Measurements from ENCODE around the gene KIR2DL1.
"Not testable (repeated sequence)": the region's sequence is repeated elsewhere in the genome, so short reads cannot be mapped to it uniquely, and the experiment has no call there.

Gene KIR2DL1

GRCh38 chr19:54750276-54750675 lies 19.3 kb upstream of the KIR2DL1 start:
- H3K27ac Mint-ChIP-seq; H3K4me3 Mint-ChIP-seq; DNase-seq (ENCODE audit: low spot score); H3K9me3 Mint-ChIP-seq; H3K4me1 Mint-ChIP-seq (ENCODE audit: low read depth); H3K36me3 Mint-ChIP-seq (ENCODE audit: low read depth); H3K27me3 Mint-ChIP-seq (ENCODE audit: low read depth): not testable (repeated sequence)

GRCh38 chr19:54756204-54757110 lies 13.1 kb upstream of the KIR2DL1 start:
- DNase-seq (ENCODE audit: low spot score); H3K27me3 Mint-ChIP-seq (ENCODE audit: low read depth); H3K27ac Mint-ChIP-seq; H3K4me3 Mint-ChIP-seq; H3K9me3 Mint-ChIP-seq; H3K4me1 Mint-ChIP-seq (ENCODE audit: low read depth); H3K36me3 Mint-ChIP-seq (ENCODE audit: low read depth): not testable (repeated sequence)

- not testable (repeated sequence) for H3K36me3 Mint-ChIP-seq (ENCODE audit: low read depth); H3K27ac Mint-ChIP-seq; H3K4me3 Mint-ChIP-seq
These were observed 11.0 kb upstream of the KIR2DL1 start for GRCh38 chr19:54758577-54758976.

GRCh38 chr19:54764219-54764618 lies 5.4 kb upstream of the KIR2DL1 start:
- not testable (repeated sequence) for H3K27ac Mint-ChIP-seq; H3K36me3 Mint-ChIP-seq (ENCODE audit: low read depth); DNase-seq (ENCODE audit: low spot score); H3K27me3 Mint-ChIP-seq (ENCODE audit: low read depth); H3K9me3 Mint-ChIP-seq; H3K4me1 Mint-ChIP-seq (ENCODE audit: low read depth); H3K4me3 Mint-ChIP-seq

More at GRCh38 chr19:54758577-54758976, 11.0 kb upstream of the KIR2DL1 start:
- not testable (repeated sequence) for H3K9me3 Mint-ChIP-seq; H3K27me3 Mint-ChIP-seq (ENCODE audit: low read depth); DNase-seq (ENCODE audit: low spot score); H3K4me1 Mint-ChIP-seq (ENCODE audit: low read depth)

GRCh38 chr19:54766464-54766863 lies 3.1 kb upstream of the KIR2DL1 start:
- not testable (repeated sequence) for H3K4me3 Mint-ChIP-seq; H3K27me3 Mint-ChIP-seq (ENCODE audit: low read depth); H3K9me3 Mint-ChIP-seq

DNA sequence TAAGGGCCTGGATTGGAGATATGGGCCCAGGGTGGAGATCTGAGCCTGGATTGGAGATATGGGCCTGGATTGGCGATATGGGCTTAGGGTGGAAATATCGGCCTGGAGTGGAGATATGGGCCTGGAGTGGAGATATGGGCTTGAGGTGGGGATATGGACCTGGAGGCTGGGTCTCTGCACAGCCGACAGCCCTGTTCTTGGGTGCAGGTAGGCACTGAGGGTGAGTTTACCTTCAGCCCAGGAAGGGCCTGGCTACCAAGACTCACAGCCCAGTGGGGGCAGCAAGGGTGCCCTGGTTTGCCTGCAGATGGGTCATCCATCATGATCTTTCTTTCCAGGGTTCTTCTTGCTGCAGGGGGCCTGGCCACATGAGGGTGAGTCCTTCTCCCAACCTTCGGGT lies 918 bp downstream of the KIR2DL1 start:
- H3K27ac Mint-ChIP-seq; H3K9me3 Mint-ChIP-seq; H3K27me3 Mint-ChIP-seq (ENCODE audit: low read depth); H3K36me3 Mint-ChIP-seq (ENCODE audit: low read depth); H3K4me1 Mint-ChIP-seq (ENCODE audit: low read depth); H3K4me3 Mint-ChIP-seq; DNase-seq (ENCODE audit: low spot score): not testable (repeated sequence)

More at GRCh38 chr19:54766464-54766863, 3.1 kb upstream of the KIR2DL1 start:
- DNase-seq (ENCODE audit: low spot score); H3K36me3 Mint-ChIP-seq (ENCODE audit: low read depth); H3K27ac Mint-ChIP-seq; H3K4me1 Mint-ChIP-seq (ENCODE audit: low read depth): not testable (repeated sequence)

GRCh38 chr19:54771018-54771960 lies 1.7 kb downstream of the KIR2DL1 start:
- H3K9me3 Mint-ChIP-seq; H3K4me1 Mint-ChIP-seq (ENCODE audit: low read depth); H3K27me3 Mint-ChIP-seq (ENCODE audit: low read depth); H3K4me3 Mint-ChIP-seq; H3K36me3 Mint-ChIP-seq (ENCODE audit: low read depth); H3K27ac Mint-ChIP-seq; DNase-seq (ENCODE audit: low spot score): not testable (repeated sequence)

- H3K36me3 Mint-ChIP-seq (ENCODE audit: low read depth); H3K9me3 Mint-ChIP-seq; DNase-seq (ENCODE audit: low spot score); H3K27me3 Mint-ChIP-seq (ENCODE audit: low read depth); H3K27ac Mint-ChIP-seq; H3K4me3 Mint-ChIP-seq; H3K4me1 Mint-ChIP-seq (ENCODE audit: low read depth): not testable (repeated sequence)
These were observed 3.1 kb downstream of the KIR2DL1 start for GRCh38 chr19:54772666-54773065.

- H3K4me3 Mint-ChIP-seq; H3K27ac Mint-ChIP-seq; H3K27me3 Mint-ChIP-seq (ENCODE audit: low read depth); DNase-seq (ENCODE audit: low spot score); H3K4me1 Mint-ChIP-seq (ENCODE audit: low read depth); H3K9me3 Mint-ChIP-seq; H3K36me3 Mint-ChIP-seq (ENCODE audit: low read depth): not testable (repeated sequence)
These were observed 5.7 kb downstream of the KIR2DL1 start for GRCh38 chr19:54775095-54775815.

DNA sequence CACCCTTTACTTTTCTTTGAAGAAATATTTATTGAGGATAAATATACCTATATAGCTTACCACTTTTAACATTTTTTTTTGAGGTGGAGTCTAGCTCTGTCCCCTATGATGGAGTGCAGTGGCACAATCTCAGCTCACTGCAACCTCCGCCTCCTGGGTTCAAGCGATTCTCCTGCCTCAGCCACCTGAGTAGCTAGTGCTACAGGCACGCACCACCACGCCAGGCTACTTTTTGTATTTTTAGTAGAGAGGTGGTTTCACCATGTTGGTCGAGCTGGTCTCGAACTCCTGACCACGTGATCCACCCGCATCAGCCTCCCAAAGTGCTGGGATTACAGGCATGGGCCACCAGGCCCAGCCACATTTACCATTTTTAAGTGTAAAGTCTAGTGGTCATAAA lies 6.2 kb downstream of the KIR2DL1 start:
- not testable (repeated sequence) for H3K36me3 Mint-ChIP-seq (ENCODE audit: low read depth); H3K9me3 Mint-ChIP-seq; DNase-seq (ENCODE audit: low spot score); H3K27me3 Mint-ChIP-seq (ENCODE audit: low read depth); H3K27ac Mint-ChIP-seq; H3K4me3 Mint-ChIP-seq; H3K4me1 Mint-ChIP-seq (ENCODE audit: low read depth)

DNA sequence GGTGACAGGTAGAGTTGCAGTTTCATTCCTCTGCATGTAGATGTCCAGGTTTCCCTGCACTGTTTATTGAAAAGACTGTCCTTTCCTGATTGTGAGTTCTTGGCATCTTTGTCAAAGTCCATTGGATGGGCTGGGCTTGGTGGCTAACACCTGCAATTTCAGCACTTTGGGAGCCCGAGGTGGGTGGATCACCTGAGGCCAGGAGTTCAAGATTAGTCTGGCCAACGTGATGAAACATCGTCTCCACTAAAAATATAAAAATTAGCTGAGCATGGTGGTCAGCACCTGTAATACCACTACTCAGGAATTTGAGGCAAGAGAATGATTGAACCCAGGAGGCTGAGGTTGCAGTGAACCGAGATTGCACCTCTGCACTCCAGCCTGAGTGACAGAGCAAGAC lies 8.3 kb downstream of the KIR2DL1 start:
- not testable (repeated sequence) for H3K27me3 Mint-ChIP-seq (ENCODE audit: low read depth); H3K9me3 Mint-ChIP-seq; H3K36me3 Mint-ChIP-seq (ENCODE audit: low read depth); H3K4me3 Mint-ChIP-seq; H3K27ac Mint-ChIP-seq; H3K4me1 Mint-ChIP-seq (ENCODE audit: low read depth); DNase-seq (ENCODE audit: low spot score)

- not testable (repeated sequence) for DNase-seq (ENCODE audit: low spot score); H3K4me1 Mint-ChIP-seq (ENCODE audit: low read depth); H3K9me3 Mint-ChIP-seq; H3K27ac Mint-ChIP-seq; H3K36me3 Mint-ChIP-seq (ENCODE audit: low read depth); H3K4me3 Mint-ChIP-seq; H3K27me3 Mint-ChIP-seq (ENCODE audit: low read depth)
These were observed 9.3 kb downstream of the KIR2DL1 start for GRCh38 chr19:54778896-54779295.

DNA sequence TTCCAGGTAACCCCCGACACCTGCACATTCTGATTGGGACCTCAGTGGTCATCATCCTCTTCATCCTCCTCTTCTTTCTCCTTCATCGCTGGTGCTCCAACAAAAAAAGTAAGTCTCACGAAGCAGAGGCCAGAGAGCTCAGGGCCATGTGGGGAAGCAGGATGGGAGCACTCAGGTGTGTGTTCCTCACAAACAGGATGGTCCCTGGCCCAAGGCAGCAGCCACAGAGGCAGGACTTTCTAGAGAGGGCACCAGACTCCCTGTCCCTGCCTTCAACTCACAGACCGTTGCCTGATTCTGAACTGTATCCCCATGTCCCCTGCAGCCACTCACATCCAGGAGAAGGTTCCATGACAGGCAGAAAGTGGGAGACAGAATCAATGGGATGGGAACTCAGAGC lies 13.3 kb downstream of the KIR2DL1 start:
- not testable (repeated sequence) for H3K36me3 Mint-ChIP-seq (ENCODE audit: low read depth); H3K4me3 Mint-ChIP-seq; H3K4me1 Mint-ChIP-seq (ENCODE audit: low read depth); H3K9me3 Mint-ChIP-seq; DNase-seq (ENCODE audit: low spot score); H3K27me3 Mint-ChIP-seq (ENCODE audit: low read depth); H3K27ac Mint-ChIP-seq
